Glutamatergic neuron (in vitro differentiated cells): ENCODE data around the gene RPS6KB2. TPM values are rescaled to one million over a fixed set of nuclear protein-coding genes. Genes with fewer than 3 reads are reported as not detected.
A peak's percentile ranks its signal among the peaks of the same experiment; 100 is the strongest.

Experiments used
- DNase-seq: peaks from one replicate; pipeline ENCODE4 v3.0.0; 2022
- H3K27ac Mint-ChIP-seq: one replicate; pipeline ENCODE4 v1.8.0; 2020; ENCODE audit warnings: mild to moderate bottlenecking, mixed read lengths, inconsistent platforms; ENCODE audit not compliant: unreplicated experiment
- H3K27me3 Mint-ChIP-seq: one replicate; pipeline ENCODE4 v1.8.0; 2020; ENCODE audit warnings: mild to moderate bottlenecking, moderate library complexity, mixed read lengths, inconsistent platforms; ENCODE audit not compliant: unreplicated experiment
- H3K36me3 Mint-ChIP-seq: one replicate; pipeline ENCODE4 v1.8.0; 2020; ENCODE audit warnings: mild to moderate bottlenecking, mixed read lengths, inconsistent platforms; ENCODE audit not compliant: unreplicated experiment
- H3K4me1 Mint-ChIP-seq: one replicate; pipeline ENCODE4 v1.8.0; 2020; ENCODE audit warnings: mild to moderate bottlenecking, low read depth, mixed read lengths, inconsistent platforms; ENCODE audit not compliant: unreplicated experiment
- H3K4me3 Mint-ChIP-seq: one replicate; pipeline ENCODE4 v1.8.0; 2020; ENCODE audit warnings: mild to moderate bottlenecking, mixed read lengths, inconsistent platforms; ENCODE audit not compliant: unreplicated experiment
- H3K9me3 Mint-ChIP-seq: one replicate; pipeline ENCODE4 v1.8.0; 2020; ENCODE audit warnings: mild to moderate bottlenecking, moderate library complexity, mixed read lengths, inconsistent platforms; ENCODE audit not compliant: unreplicated experiment
- CTCF ChIP-seq: fragments of 200-600 bp; sonication (generic); IDR thresholded peaks from one replicate; pipeline ENCODE4 v1.5.0; 2021; ENCODE audit not compliant: partially characterized antibody, unreplicated experiment
- total RNA-seq: library from RNA; stranded (reverse); fragmentation: NEBNext Ultra II Directional; extraction: Animal tissue kit (Norgen Biotek cat#: 25700); gene quantifications from one replicate; pipeline ENCODE4 v1.2.1, GENCODE V29; 2021; ENCODE audit not compliant: unreplicated experiment

Gene RPS6KB2
- total RNA-seq, 1 donor from 2014 or later = 69.0 TPM

GRCh38 chr11:67382276-67383136 is 45.8 kb upstream of the RPS6KB2 start:
- peaks cover 4% of the 10 kb centered on the region for H3K4me1 Mint-ChIP-seq
- DNase-seq = peak; percentile 88
- H3K4me3 Mint-ChIP-seq = no peak overlapping the region
- H3K9me3 Mint-ChIP-seq = no peaks in the 10 kb centered on the region
- TF ChIP-seq CTCF = peak; percentile 88
- no peak overlapping the region for H3K27ac Mint-ChIP-seq
- H3K27me3 Mint-ChIP-seq = peaks cover 15% of the 10 kb centered on the region
- no peaks in the 10 kb centered on the region for H3K36me3 Mint-ChIP-seq

GRCh38 chr11:67384851-67385366 is 43.4 kb upstream of the RPS6KB2 start:
- peaks cover 14% of the 10 kb centered on the region for H3K4me1 Mint-ChIP-seq
- no peaks in the 10 kb centered on the region for H3K36me3 Mint-ChIP-seq
- H3K9me3 Mint-ChIP-seq = no peaks in the 10 kb centered on the region
- H3K4me3 Mint-ChIP-seq = no peak overlapping the region
- H3K27me3 Mint-ChIP-seq = peaks cover 17% of the 10 kb centered on the region
- TF ChIP-seq CTCF = no peak
- no peak for DNase-seq
- H3K27ac Mint-ChIP-seq = no peak overlapping the region

GRCh38 chr11:67387069-67387468 is 41.2 kb upstream of the RPS6KB2 start:
- H3K27me3 Mint-ChIP-seq = peaks cover 13% of the 10 kb centered on the region
- no peak overlapping the region for H3K4me3 Mint-ChIP-seq
- peaks cover 14% of the 10 kb centered on the region for H3K4me1 Mint-ChIP-seq
- no peak for TF ChIP-seq CTCF
- H3K36me3 Mint-ChIP-seq = no peaks in the 10 kb centered on the region
- H3K27ac Mint-ChIP-seq = no peak overlapping the region
- DNase-seq = no peak
- no peaks in the 10 kb centered on the region for H3K9me3 Mint-ChIP-seq

- DNase-seq = no peak
- H3K9me3 Mint-ChIP-seq = no peaks in the 10 kb centered on the region
- peaks cover 15% of the 10 kb centered on the region for H3K4me1 Mint-ChIP-seq
Measured at GRCh38 chr11:67387518-67387917, 40.8 kb upstream of the RPS6KB2 start.

More at GRCh38 chr11:67387518-67387917, 40.8 kb upstream of the RPS6KB2 start:
- peak overlapping the region; percentile 34 for H3K4me3 Mint-ChIP-seq
- H3K27me3 Mint-ChIP-seq = peaks cover 13% of the 10 kb centered on the region
- H3K36me3 Mint-ChIP-seq = no peaks in the 10 kb centered on the region
- H3K27ac Mint-ChIP-seq = no peak overlapping the region
- TF ChIP-seq CTCF = no peak
